Embryonic facial prominence (tissue), 1 donor: ENCODE results near the gene KLF11.
"Not testable (repeated sequence)": the region's sequence is repeated elsewhere in the genome, so short reads cannot be mapped to it uniquely, and the experiment has no call there.

ENCODE experiments used
- DNase-seq: peaks from one replicate; pipeline ENCODE4 v3.0.0-alpha.2; 2016; ENCODE audit errors: extremely low spot score

Gene KLF11

DNA sequence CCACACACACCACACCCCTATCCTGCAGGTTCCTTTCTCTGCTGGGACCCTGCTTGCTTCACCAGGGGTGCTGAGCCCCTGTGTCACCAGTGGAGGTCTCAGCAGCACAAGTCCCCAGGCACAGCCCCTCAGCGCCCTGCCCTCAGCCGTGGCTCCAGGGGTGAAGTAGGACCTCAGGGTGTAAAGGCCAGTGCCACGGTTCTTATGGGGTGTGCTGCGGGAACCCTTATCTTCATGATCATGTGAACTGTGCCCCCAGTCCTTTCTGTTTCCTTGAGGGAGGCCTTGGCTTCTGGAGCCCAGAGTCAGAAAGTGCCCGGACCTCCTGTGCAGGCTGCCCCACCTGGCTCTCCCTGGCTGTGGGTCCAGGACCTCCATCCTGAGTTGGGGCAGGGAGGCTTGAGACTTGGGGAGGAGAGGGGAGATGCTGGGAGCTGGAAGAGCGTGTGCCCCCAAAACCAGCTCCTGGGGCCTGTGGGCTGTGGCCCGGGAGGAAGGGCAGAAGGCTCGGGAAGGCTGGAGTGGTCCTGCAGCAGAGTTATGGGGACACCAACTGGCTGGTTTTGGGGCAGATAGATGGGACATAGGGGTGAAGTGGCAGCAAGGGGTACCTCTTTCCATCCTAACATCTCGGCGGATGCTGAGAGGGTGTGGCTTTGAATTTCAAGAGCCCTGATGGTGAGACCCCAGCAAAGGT lies 20.2 kb upstream of the KLF11 start:
- no peak for DNase-seq

GRCh38 chr2:10026940-10027569 lies 16.3 kb upstream of the KLF11 start:
- DNase-seq = no peak

DNA sequence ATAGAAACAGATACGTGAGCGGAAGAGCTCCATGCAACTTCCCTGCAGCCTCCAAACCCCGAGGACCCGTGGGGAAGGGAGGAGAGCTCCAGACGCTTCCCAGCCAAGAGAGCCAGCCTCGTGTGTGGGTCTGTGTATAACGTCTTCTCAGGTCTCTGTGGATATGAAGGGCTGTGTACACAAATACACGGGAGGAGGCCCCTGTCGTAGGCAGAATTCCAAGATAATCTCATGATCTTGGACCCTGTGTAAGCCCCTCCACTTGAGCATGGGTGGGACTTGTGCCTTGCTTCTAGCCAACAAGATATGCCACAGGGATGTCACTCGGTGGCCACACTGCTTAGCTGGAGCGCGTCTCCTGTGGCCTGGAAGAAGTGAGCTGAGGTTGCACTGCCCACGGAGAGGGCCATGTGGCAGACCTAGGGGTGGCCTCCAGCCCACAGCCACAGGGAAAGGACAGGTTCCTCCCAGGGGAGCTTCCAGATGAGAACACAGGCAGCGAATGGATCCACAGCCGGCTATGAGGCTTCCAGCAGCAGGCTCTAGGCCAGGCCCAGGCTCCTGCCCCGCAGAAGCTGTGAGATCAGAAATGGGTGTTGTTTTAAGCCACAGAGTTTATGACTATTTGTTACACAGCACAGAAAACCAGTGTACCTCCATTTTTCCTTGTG lies 15.6 kb upstream of the KLF11 start:
- DNase-seq = no peak

GRCh38 chr2:10028407-10028987 lies 14.9 kb upstream of the KLF11 start:
- no peak for DNase-seq

- no peak for DNase-seq
Observed at GRCh38 chr2:10028988-10029874, 14.1 kb upstream of the KLF11 start.

GRCh38 chr2:10029875-10030223 lies 13.5 kb upstream of the KLF11 start:
- no peak for DNase-seq

GRCh38 chr2:10030311-10030736 lies 13.0 kb upstream of the KLF11 start:
- no peak for DNase-seq

GRCh38 chr2:10030798-10031197 lies 12.6 kb upstream of the KLF11 start:
- DNase-seq = not testable (repeated sequence)

- no peak for DNase-seq
Observed at GRCh38 chr2:10031886-10032745, 11.2 kb upstream of the KLF11 start.

GRCh38 chr2:10032746-10033105 lies 10.6 kb upstream of the KLF11 start:
- DNase-seq = no peak

DNA sequence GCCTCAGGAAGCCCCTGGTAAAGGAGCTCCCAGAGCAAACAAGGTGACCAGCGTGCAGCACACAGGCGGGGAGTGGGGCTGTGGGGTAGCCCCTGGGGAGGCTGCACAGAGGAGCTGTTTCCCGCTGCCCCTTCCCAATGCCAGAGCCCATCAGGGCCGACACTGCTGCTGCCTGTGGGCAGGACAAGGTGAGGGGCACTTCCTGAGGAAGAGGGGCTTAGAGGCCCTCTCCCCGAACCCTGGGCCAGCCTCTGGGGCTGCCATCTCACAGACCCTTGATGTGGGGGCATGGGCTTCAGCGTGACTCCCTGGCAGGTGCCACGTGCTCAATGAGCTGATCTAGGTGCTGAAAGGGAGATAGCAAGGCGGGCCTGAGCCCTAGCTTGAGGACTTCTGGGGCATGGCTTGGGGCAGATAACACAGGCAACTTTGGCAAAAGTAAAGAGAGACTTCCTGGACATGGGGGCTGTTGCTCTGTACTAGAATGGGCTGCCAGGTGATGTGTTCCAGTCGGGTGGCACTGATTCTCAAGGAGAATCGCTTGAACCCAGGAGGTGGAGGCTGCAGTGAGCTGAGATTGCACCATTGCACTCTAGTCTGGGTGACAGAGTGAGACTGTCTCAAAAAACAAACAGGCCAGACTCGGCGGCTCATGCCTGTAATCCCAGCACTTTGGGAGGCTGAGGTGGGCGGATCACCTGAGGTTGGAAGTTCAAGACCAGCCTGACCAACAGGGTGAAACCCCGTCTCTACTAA lies 9.9 kb upstream of the KLF11 start:
- DNase-seq = no peak

DNA sequence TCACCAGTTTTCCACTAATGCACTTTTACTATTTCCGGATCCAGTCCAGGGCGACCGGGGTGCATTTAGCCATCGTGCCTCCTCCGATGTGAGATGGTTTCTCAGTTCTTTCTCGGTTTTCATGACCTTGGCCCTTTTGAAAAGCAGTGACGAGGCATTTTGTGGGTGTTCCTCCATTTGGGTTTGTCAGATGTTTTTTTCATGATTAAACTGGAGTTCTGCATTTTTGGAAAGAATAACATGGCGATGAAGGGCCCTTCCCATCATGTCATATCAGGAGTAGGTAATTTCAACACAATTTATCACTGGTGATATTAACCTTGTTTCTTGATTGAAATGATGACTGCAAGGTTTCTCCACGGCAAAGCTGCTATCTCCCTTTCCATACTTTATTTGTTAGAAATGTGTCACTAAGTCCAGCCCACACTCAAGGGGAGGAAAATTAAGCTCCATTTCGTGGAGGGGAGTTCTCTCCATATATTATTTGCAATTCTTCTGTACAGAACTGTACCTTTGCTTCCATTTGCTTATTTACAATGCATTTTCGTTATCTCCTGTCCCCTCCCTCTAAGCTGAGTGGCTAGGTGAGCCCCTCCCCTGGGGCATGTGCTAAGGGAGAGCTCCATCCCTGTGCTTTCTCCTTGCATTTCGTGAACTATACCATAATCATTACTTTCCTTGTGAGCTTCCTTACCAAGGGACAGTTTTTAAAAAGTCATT lies 8.9 kb upstream of the KLF11 start:
- no peak for DNase-seq

- DNase-seq = no peak
Observed at GRCh38 chr2:10035053-10035422, 8.3 kb upstream of the KLF11 start.

DNA sequence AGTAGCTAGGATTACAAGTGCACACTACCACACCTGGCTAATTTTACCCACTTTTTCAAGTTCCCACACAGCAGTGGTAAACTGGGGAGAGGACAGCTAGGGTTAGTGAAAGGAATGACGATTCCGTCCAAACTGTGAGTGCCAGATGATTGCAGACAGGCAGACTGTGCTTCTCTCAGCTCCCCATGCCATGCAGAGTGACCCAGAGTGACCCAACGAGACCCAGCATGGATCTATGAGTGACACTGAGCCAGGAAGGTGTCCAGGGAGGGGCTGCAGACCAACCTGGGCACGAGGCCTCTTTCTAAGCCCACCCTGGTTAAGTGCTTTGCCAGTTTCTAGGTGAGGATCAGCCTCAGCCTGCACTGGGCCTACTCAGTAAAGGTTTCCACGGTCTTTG lies 7.7 kb upstream of the KLF11 start:
- no peak for DNase-seq

DNA sequence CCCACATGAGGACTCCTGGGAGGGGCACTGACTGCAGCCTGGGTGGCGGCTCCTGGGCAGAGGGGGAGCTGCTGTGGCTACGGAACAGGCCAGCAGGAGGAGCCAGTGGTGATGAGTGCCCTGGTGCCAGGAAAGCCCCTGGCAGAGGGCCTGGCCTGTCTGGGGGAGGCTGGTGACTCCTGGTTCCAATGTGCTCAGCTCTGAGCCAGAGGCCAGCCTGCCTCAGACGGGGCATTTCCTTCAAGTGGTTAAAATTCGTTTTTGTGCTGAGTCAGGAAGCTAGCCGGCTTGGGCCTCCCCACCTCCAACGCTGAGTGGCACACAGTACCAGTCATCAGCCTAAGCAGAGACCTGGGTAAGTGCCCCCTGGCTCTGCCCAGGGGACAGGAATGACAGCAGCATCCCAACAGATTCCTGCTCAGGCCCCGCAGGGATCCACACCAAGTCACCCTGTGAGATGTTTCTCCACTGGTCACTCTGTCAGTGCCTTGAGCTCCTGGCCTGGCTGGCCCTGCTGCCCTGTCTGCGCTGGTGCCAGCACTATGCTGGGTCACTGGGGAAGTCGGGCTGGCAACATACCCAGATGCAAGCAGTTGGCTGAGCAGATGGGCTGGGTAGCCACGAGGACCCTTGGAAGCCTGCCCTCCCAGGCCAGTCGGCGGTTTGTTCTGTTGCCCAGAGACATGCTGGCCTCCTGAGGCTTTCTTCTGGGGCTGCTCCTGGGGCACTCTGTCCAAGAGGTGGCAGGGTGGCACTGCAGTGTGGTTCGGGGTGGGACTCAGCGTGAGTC lies 7.1 kb upstream of the KLF11 start:
- no peak for DNase-seq

DNA sequence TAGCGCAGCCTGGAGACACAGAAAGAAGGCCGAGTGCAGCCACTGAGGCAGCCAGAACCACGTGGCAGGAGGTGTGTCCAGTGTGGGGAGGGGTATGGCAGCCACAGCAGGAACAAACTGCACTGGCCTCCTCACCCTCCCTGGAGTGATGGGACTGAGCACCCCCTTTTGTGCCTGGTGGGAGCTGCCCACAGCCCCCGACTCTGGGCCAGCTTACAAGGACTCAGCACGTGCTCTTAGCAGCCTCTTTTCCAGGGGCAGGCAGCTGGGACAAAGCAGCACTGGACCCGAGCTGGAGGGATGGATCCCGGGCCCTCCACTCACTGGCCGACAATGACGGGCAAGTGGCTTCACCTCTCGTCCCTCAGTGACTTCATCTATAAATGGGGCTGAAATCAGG lies 5.2 kb upstream of the KLF11 start:
- no peak for DNase-seq

DNA sequence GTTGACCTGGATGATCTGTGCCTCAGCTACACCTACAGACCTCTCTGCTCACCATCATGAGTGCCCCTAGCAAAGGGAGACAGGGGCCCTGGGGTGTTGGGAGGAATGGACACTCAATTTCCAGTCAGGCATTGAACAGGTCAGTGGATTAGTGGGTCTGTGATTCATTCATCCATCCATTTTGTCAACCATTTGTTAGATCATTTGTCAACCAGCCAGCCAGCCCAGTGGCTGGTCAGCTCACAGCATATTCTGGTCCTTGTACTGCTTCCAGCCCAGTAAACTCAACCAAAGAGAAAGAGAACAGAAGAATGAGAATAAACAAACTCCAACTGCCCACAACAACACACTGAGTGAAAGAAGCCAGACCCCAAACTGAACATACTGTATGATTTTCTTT lies 4.6 kb upstream of the KLF11 start:
- DNase-seq = no peak

GRCh38 chr2:10039658-10040410 lies 3.5 kb upstream of the KLF11 start:
- DNase-seq = no peak
